AG08395 (cell line): ENCODE measurements around the gene NANOS2.

Experiments used
- DNase-seq: peaks from one replicate; pipeline ENCODE4 v3.0.0; 2012; ENCODE audit warnings: mixed read lengths, low spot score

The NANOS2 gene

GRCh38 chr19:45929247-45929646 is 14.7 kb upstream of the NANOS2 start:
- DNase-seq, result no peak

- DNase-seq, result peak; percentile 100
Observed at GRCh38 chr19:45927565-45928261, 13.1 kb upstream of the NANOS2 start.

- no peak for DNase-seq
Observed at GRCh38 chr19:45924891-45925447, 10.4 kb upstream of the NANOS2 start.

- no peak for DNase-seq
Observed at GRCh38 chr19:45922281-45922680, 7.7 kb upstream of the NANOS2 start.

GRCh38 chr19:45920458-45920857 is 5.9 kb upstream of the NANOS2 start:
- DNase-seq, result no peak

- DNase-seq, result no peak
Observed at GRCh38 chr19:45919678-45920077, 5.1 kb upstream of the NANOS2 start.

- DNase-seq, result no peak
Observed at GRCh38 chr19:45918721-45919120, 4.1 kb upstream of the NANOS2 start.

- DNase-seq, result no peak
Observed at GRCh38 chr19:45917421-45918091, 3.0 kb upstream of the NANOS2 start.

GRCh38 chr19:45911291-45911690 is 3.3 kb downstream of the NANOS2 start:
- no peak for DNase-seq

GRCh38 chr19:45908956-45909355 is 5.6 kb downstream of the NANOS2 start:
- peak; percentile 16 for DNase-seq

GRCh38 chr19:45906221-45906620 is 8.4 kb downstream of the NANOS2 start:
- no peak for DNase-seq

- no peak for DNase-seq
Observed at GRCh38 chr19:45905011-45905410, 9.6 kb downstream of the NANOS2 start.

- DNase-seq, result peak; percentile 100
Observed at GRCh38 chr19:45902651-45903625, 11.6 kb downstream of the NANOS2 start.

- DNase-seq, result no peak
Observed at GRCh38 chr19:45901912-45902650, 12.5 kb downstream of the NANOS2 start, which contains the start of gene MYPOP. TSS of gene MYPOP (minus strand) at chr19:45902613. CDS start at chr19:45901773, 840 bp downstream.

GRCh38 chr19:45901432-45901911 is 13.1 kb downstream of the NANOS2 start:
- peak; percentile 30 for DNase-seq

GRCh38 chr19:45900738-45901431 is 13.7 kb downstream of the NANOS2 start:
- no peak for DNase-seq

- no peak for DNase-seq
Observed at GRCh38 chr19:45899919-45900589, 14.5 kb downstream of the NANOS2 start.

GRCh38 chr19:45899253-45899652 is 15.3 kb downstream of the NANOS2 start:
- no peak for DNase-seq

GRCh38 chr19:45897261-45897812 is 17.2 kb downstream of the NANOS2 start:
- DNase-seq, result no peak
